ENCODE data around the gene CPOX. TPM values are rescaled to one million over a fixed set of nuclear protein-coding genes. Genes with fewer than 3 reads are reported as not detected.

The CPOX gene
- total RNA-seq, 4 donors from 2014 or later: 16.8 to 68.5 (median 36.0) TPM

DNA sequence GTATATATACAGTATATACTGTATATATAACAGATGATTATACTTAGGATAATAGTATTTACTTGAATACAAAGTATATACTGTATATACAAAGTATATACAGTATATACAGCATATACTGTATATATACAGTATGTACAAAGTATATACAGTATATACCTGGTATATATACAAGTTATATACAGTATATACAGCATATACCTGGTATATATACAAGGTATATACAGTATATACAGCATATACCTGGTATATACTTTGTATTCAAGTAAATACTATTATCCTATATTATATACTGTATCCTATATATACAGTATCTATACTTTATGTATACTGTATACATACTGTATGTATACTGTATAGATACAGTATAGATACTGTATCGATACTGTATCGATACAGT is 14.6 kb upstream of the CPOX start:
- H3K4me1 ChIP-seq: no peaks in the 10 kb centered on the region
- H3K4me3 ChIP-seq: no peak overlapping the region
- no peak for DNase-seq
- H3K27ac ChIP-seq: no peak overlapping the region
- H3K27me3 ChIP-seq: no peaks in the 10 kb centered on the region
- no peaks in the 10 kb centered on the region for H3K9me3 ChIP-seq
- no peak for TF ChIP-seq POLR2A (IDR thresholded peaks at IDR 0.05)
- TF ChIP-seq, protein P1, sequence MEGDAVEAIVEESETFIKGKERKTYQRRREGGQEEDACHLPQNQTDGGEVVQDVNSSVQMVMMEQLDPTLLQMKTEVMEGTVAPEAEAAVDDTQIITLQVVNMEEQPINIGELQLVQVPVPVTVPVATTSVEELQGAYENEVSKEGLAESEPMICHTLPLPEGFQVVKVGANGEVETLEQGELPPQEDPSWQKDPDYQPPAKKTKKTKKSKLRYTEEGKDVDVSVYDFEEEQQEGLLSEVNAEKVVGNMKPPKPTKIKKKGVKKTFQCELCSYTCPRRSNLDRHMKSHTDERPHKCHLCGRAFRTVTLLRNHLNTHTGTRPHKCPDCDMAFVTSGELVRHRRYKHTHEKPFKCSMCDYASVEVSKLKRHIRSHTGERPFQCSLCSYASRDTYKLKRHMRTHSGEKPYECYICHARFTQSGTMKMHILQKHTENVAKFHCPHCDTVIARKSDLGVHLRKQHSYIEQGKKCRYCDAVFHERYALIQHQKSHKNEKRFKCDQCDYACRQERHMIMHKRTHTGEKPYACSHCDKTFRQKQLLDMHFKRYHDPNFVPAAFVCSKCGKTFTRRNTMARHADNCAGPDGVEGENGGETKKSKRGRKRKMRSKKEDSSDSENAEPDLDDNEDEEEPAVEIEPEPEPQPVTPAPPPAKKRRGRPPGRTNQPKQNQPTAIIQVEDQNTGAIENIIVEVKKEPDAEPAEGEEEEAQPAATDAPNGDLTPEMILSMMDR (IDR thresholded peaks at IDR 0.05): no peak
- no peaks in the 10 kb centered on the region for H3K36me3 ChIP-seq

DNA sequence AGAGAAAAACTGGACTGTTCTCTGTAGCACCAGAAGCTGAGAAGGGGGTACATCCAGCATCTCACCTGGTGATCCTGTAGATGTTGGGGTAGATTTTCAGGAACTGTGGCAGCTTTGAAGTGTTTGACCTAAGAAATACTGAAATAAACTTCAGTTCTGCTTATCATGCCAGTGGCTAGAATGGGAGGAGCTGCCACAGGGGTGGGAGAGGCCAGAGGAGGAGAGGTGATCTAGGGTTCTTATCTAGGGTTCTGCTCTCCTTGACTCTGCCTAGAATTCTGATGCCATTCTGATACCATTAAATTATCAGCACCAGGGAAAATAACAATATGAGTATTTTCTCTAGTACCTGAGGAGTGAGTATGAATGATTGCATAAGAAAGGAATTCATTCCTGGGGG is 10.2 kb upstream of the CPOX start:
- H3K27ac ChIP-seq: no peak overlapping the region
- H3K27me3 ChIP-seq: no peaks in the 10 kb centered on the region
- TF ChIP-seq POLR2A (IDR thresholded peaks at IDR 0.05): no peak
- TF ChIP-seq, protein P1 (IDR thresholded peaks at IDR 0.05): no peak
- H3K4me1 ChIP-seq: no peaks in the 10 kb centered on the region
- DNase-seq: no peak
- no peaks in the 10 kb centered on the region for H3K9me3 ChIP-seq
- no peak overlapping the region for H3K4me3 ChIP-seq
- no peaks in the 10 kb centered on the region for H3K36me3 ChIP-seq

DNA sequence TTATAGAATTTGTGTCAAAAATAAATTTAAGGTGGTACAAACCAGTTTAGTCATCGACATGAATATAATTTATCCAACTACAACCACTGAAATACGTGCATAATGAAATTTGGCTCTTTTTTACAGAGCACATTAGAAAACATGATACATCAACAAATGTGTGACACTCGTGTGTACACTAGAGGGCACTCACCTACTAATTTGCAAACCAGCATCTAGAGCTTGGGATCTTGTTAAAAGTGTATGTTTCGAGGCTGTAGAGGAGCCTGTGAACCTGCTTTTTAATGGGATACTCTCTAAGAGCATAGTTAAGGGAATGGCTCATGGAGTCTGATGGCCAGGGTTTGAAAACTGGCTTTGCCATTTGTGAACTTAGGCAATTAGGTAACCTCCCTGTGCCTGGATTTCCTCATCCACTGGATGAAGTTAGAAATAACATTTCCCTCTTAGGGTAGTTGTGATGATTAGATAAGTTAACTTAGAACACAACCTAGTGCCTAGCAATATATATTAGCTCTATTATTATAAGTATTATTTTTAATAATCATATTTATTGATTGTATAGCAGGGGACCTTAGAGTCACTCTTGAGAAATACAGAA is 8.8 kb upstream of the CPOX start:
- DNase-seq: peak in 1 of 3 donors; percentile 51
- H3K4me1 ChIP-seq: no peaks in the 10 kb centered on the region
- no peak for TF ChIP-seq POLR2A (IDR thresholded peaks at IDR 0.05)
- TF ChIP-seq, protein P1 (IDR thresholded peaks at IDR 0.05): peak in 4 of 6 experiments; percentile 56 to 71 (median 67)
- H3K27me3 ChIP-seq: no peaks in the 10 kb centered on the region
- H3K36me3 ChIP-seq: no peaks in the 10 kb centered on the region
- H3K9me3 ChIP-seq: no peaks in the 10 kb centered on the region
- H3K27ac ChIP-seq: no peak overlapping the region
- no peak overlapping the region for H3K4me3 ChIP-seq

DNA sequence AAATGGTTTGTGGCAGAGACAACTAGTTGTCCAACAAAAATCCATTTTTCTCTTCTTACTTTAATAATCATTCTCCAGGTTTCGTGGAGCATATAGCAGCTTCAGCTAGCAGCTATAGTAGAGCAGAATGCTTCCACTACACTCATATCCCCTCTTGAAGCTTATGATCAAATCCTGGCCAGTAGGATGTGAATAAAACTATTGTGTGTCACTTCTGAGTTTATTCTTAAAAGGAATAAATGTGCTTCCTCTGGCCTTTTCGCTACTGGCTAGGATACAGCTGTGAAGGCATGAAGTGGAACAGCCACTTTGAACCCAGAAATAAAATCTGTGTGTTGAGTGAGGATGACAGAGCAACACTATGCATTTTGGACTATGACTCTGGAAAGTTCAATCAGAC is 7.8 kb upstream of the CPOX start:
- H3K4me3 ChIP-seq: no peak overlapping the region
- TF ChIP-seq POLR2A (IDR thresholded peaks at IDR 0.05): no peak
- TF ChIP-seq, protein P1 (IDR thresholded peaks at IDR 0.05): no peak
- no peaks in the 10 kb centered on the region for H3K27me3 ChIP-seq
- no peak for DNase-seq
- no peaks in the 10 kb centered on the region for H3K4me1 ChIP-seq
- no peak overlapping the region for H3K27ac ChIP-seq
- H3K36me3 ChIP-seq: no peaks in the 10 kb centered on the region
- H3K9me3 ChIP-seq: no peaks in the 10 kb centered on the region

DNA sequence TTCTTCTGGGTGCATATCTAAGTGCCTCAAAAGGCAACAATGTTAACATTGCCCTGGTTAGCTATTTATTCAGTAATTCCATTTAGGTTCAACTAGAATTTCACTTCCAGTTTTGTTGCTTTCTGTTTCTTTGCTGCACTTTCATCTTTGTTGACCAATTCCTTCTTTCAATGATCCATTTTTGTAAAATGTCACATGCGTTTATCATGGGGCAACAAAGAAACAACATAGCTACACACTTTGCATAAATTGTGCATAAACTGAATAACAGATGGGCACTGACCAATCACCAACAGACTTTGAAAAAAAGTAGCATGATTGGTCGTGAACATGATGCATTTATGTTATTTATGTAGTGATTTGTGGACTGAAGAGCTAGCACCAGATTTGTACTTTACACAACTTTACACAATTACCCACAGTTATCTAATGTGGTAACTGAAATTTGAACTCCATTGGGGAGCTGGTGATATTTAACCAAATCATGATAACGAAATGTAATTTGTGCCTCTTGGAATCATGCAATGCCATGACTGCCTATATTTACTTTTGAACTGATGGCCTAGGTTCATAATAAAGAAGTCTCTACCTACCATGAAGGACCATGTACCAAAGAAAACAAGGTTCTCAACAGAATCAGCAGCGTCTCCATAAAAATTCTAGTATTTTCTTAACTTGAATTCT is 7.1 kb upstream of the CPOX start:
- H3K4me3 ChIP-seq: no peak overlapping the region
- H3K27me3 ChIP-seq: no peaks in the 10 kb centered on the region
- no peaks in the 10 kb centered on the region for H3K9me3 ChIP-seq

More for the DNA sequence above, 7.1 kb upstream of the CPOX start:
- H3K4me1 ChIP-seq: no peaks in the 10 kb centered on the region
- H3K36me3 ChIP-seq: no peaks in the 10 kb centered on the region
- no peak for TF ChIP-seq POLR2A (IDR thresholded peaks at IDR 0.05)
- TF ChIP-seq, protein P1 (IDR thresholded peaks at IDR 0.05): no peak
- no peak overlapping the region for H3K27ac ChIP-seq
- DNase-seq: no peak

All from Peyer's patch (tissue), 4 donors.